ENCODE results near the gene CACNA1A. TPM values are rescaled to one million over a fixed set of nuclear protein-coding genes. Genes with fewer than 3 reads are reported as not detected.

CACNA1A gene
- total and polyA plus RNA-seq, 2 of the 13 experiments (the other 11 are each of a cell fraction or from before 2014, with no cell fraction given): not detected

DNA sequence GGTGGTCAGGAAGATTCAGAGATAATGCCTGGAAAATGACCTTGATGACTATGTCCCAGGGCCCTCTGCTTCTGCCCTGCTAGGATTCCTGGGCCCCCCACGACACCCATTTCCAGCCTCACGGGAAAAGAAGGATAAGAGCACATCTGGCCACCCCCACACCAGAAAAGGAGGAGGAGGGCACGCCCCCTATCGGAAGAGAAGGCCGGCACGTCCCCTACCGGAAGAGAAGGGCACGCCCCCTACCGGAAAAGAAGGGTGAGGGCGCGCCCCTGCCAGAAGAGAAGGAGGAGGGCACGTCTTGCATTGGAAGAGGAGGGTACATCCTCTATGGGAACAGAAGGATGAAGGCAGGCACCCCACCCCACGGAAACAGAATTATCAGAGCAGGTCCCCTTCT is 271.8 kb downstream of the CACNA1A start (continued):
- TF ChIP-seq ZZZ3 (CRISPR knock-in tag; IDR thresholded peaks at IDR 0.05; ENCODE audit: borderline replicate concordance) (no peak), GFI1 (CRISPR knock-in tag; IDR thresholded peaks at IDR 0.05; ENCODE audit: borderline replicate concordance) (no peak), ZNF441 (CRISPR knock-in tag; IDR thresholded peaks at IDR 0.05; ENCODE audit: borderline replicate concordance) (no peak), XRCC5 (optimal IDR thresholded peaks at IDR 0.05; ENCODE audit: low read length) (peak; percentile 79), MED1 (CRISPR knock-in tag; IDR thresholded peaks at IDR 0.05) (0 out of 2 replicates have a peak, but pooled peaks have one; percentile 22), ZKSCAN8 (CRISPR knock-in tag; IDR thresholded peaks at IDR 0.05; ENCODE audit: borderline replicate concordance) (no peak), AGO2 (optimal IDR thresholded peaks at IDR 0.05; ENCODE audit: low read depth, low read length) (no peak), MEIS1 (CRISPR knock-in tag; IDR thresholded peaks at IDR 0.05; ENCODE audit: borderline replicate concordance) (no peak), FOSL2 (CRISPR knock-in tag; IDR thresholded peaks at IDR 0.05) (no peak), KDM2A (CRISPR knock-in tag; IDR thresholded peaks at IDR 0.05; ENCODE audit: borderline replicate concordance, low read depth) (peak; percentile 55; the same call in 1 of the 2 replicates), HMGA1 (CRISPR knock-in tag; conservative IDR thresholded peaks at IDR 0.05) (no peak), ZNF382 (CRISPR knock-in tag; IDR thresholded peaks at IDR 0.05; ENCODE audit: borderline replicate concordance) (no peak), TCF12 (IDR thresholded peaks at IDR 0.05) (no peak), TCF12 (CRISPR knock-in tag; IDR thresholded peaks at IDR 0.05) (no peak), ZNF333 (CRISPR knock-in tag; IDR thresholded peaks at IDR 0.05; ENCODE audit: borderline replicate concordance) (no peak)
- TF ChIP-seq, protein P1, sequence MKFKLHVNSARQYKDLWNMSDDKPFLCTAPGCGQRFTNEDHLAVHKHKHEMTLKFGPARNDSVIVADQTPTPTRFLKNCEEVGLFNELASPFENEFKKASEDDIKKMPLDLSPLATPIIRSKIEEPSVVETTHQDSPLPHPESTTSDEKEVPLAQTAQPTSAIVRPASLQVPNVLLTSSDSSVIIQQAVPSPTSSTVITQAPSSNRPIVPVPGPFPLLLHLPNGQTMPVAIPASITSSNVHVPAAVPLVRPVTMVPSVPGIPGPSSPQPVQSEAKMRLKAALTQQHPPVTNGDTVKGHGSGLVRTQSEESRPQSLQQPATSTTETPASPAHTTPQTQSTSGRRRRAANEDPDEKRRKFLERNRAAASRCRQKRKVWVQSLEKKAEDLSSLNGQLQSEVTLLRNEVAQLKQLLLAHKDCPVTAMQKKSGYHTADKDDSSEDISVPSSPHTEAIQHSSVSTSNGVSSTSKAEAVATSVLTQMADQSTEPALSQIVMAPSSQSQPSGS (CRISPR knock-in tag; IDR thresholded peaks at IDR 0.05): no peak
- TF ChIP-seq, protein P2, sequence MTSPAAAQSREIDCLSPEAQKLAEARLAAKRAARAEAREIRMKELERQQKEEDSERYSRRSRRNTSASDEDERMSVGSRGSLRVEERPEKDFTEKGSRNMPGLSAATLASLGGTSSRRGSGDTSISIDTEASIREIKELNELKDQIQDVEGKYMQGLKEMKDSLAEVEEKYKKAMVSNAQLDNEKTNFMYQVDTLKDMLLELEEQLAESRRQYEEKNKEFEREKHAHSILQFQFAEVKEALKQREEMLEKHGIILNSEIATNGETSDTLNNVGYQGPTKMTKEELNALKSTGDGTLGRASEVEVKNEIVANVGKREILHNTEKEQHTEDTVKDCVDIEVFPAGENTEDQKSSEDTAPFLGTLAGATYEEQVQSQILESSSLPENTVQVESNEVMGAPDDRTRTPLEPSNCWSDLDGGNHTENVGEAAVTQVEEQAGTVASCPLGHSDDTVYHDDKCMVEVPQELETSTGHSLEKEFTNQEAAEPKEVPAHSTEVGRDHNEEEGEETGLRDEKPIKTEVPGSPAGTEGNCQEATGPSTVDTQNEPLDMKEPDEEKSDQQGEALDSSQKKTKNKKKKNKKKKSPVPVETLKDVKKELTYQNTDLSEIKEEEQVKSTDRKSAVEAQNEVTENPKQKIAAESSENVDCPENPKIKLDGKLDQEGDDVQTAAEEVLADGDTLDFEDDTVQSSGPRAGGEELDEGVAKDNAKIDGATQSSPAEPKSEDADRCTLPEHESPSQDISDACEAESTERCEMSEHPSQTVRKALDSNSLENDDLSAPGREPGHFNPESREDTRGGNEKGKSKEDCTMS (CRISPR knock-in tag; conservative IDR thresholded peaks at IDR 0.05): no peak
- TF ChIP-seq, protein P3, sequence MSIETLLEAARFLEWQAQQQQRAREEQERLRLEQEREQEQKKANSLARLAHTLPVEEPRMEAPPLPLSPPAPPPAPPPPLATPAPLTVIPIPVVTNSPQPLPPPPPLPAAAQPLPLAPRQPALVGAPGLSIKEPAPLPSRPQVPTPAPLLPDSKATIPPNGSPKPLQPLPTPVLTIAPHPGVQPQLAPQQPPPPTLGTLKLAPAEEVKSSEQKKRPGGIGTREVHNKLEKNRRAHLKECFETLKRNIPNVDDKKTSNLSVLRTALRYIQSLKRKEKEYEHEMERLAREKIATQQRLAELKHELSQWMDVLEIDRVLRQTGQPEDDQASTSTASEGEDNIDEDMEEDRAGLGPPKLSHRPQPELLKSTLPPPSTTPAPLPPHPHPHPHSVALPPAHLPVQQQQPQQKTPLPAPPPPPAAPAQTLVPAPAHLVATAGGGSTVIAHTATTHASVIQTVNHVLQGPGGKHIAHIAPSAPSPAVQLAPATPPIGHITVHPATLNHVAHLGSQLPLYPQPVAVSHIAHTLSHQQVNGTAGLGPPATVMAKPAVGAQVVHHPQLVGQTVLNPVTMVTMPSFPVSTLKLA (IDR thresholded peaks at IDR 0.05): no peak
- TF ChIP-seq, protein P4, sequence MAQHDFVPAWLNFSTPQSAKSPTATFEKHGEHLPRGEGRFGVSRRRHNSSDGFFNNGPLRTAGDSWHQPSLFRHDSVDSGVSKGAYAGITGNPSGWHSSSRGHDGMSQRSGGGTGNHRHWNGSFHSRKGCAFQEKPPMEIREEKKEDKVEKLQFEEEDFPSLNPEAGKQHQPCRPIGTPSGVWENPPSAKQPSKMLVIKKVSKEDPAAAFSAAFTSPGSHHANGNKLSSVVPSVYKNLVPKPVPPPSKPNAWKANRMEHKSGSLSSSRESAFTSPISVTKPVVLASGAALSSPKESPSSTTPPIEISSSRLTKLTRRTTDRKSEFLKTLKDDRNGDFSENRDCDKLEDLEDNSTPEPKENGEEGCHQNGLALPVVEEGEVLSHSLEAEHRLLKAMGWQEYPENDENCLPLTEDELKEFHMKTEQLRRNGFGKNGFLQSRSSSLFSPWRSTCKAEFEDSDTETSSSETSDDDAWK (CRISPR knock-in tag; IDR thresholded peaks at IDR 0.05): no peak
- TF ChIP-seq, protein P5, sequence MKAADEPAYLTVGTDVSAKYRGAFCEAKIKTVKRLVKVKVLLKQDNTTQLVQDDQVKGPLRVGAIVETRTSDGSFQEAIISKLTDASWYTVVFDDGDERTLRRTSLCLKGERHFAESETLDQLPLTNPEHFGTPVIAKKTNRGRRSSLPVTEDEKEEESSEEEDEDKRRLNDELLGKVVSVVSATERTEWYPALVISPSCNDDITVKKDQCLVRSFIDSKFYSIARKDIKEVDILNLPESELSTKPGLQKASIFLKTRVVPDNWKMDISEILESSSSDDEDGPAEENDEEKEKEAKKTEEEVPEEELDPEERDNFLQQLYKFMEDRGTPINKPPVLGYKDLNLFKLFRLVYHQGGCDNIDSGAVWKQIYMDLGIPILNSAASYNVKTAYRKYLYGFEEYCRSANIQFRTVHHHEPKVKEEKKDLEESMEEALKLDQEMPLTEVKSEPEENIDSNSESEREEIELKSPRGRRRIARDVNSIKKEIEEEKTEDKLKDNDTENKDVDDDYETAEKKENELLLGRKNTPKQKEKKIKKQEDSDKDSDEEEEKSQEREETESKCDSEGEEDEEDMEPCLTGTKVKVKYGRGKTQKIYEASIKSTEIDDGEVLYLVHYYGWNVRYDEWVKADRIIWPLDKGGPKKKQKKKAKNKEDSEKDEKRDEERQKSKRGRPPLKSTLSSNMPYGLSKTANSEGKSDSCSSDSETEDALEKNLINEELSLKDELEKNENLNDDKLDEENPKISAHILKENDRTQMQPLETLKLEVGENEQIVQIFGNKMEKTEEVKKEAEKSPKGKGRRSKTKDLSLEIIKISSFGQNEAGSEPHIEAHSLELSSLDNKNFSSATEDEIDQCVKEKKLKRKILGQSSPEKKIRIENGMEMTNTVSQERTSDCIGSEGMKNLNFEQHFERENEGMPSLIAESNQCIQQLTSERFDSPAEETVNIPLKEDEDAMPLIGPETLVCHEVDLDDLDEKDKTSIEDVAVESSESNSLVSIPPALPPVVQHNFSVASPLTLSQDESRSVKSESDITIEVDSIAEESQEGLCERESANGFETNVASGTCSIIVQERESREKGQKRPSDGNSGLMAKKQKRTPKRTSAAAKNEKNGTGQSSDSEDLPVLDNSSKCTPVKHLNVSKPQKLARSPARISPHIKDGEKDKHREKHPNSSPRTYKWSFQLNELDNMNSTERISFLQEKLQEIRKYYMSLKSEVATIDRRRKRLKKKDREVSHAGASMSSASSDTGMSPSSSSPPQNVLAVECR (CRISPR knock-in tag; IDR thresholded peaks at IDR 0.05; ENCODE audit: borderline replicate concordance): peak; percentile 31; the same call in 1 of the 2 replicates

Measured in HepG2 (cell line).